HG03064 (cell line): Measurements from ENCODE around the gene ENTR1.

Experiments
- ATAC-seq: cut with Tn5 transposase; IDR thresholded peaks from one replicate; pipeline ENCODE4 v1.9.1; 2021; ENCODE audit warnings: low read depth; ENCODE audit not compliant: unreplicated experiment

Gene ENTR1

DNA sequence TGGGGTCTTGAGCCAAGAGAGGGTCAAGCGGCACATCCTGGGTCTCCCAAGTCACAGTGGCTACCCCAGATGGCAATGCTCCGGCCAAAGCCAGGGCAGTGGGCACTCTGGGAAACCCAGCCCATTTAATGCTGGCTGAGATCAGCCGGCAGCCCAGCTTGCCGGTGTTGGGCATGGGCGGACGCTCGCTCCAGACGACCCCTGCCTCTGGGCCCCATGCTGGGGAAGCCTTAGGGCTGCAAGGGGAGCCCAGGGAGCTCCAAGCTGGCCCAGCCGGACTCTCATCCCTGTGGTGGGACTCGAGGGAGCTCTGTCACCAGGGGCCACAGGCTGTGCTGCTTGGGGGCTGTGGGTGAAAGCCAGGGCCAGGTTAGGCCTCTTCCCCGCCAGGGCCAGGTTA is 31.0 kb downstream of the ENTR1 start:
- no peak for ATAC-seq

DNA sequence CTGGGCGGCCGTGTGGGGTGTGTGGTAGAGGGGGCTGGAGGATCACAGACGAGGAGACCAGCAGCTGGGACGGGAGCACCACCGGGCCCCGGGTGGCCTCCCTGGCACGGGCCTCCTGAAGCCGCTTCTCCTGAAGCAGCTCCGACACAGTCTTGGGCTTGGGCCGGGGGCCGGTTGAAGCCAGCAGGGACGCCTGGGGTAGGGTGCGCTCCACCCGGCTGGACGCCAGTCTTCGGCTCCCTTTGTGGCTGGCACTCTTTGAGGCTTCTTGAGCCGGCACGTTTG is 31.5 kb downstream of the ENTR1 start:
- ATAC-seq, result no peak

DNA sequence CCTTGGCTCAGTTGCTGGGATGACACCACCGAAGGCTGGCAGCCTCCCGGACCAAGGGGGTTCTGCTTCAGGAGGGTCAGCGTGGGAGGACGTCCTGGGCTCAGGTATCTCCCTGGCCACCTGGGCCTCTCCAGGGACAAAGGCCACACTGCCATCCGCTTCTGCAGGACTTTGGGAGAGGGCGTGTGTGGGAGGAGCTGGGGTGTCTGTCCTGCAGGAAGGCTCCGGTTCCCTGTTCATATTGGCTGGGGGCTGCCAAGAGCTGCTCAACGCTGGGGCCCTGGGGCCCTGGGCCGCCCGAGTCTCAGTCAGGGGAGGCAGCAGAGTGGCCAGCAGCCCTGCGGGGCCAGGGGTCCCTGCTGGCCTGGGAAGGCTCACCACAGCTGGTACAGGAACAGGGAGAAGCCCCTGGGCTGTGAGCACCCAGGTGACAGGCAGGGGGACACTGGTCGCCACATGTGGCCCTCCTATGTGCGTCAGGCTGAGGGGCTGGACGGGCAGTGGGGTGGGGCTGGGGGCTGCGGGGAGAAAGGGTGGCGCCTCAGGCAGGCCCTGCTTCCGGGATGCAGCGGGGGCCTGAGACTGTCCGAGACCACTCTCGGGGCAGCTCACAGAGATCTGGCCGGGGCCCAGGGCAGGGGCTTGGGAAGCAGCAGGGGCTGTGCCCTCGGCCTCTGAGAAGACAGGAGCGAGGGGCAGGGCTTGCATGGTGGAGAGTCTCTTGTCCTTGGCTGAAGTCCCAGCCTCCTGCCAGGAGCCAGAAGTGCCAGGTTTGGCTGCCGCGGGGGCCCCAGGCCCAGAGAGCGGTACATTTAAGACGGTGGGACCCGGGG is 32.0 kb downstream of the ENTR1 start:
- ATAC-seq, result no peak

DNA sequence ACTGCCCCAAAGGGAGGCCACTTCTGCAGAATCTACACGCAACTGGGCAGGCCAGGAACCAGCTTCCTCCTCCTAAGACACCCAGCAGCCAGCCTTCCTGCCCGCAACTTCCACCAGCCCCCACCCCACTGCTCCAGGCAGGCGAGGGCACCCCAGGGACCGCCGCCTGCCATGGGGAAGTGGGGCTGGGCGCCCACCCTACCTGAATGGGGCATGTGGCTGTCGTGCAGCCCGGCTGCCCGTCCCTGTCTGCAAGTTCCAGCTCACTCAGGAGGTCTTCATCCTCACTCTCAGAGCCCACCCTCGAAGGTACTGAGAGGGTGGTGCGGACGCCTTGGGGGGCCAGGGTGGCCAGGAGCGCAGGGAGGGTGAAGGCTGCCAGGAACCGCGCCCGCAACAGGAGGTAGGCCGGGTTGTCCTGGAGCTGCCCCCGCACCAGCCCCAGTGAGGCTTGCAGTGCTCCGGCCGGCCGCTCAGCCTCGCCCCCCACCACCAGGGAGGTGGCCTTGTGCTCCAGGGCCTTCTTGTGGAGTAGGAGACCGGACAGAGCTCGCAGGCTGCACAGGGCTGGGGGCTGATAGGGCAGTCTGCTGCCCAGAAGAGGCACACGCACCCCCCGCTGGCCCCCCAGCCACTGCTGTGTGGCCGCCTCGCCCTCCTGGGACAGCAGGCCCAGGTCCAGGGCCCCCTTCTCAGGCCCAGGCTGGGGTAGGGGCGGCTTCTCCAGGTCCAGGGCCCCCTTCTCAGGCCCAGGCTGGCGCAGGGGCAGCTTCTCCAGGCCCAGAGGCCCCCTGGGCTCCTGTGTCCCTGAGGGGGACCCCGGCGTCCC is 32.9 kb downstream of the ENTR1 start:
- no peak for ATAC-seq

DNA sequence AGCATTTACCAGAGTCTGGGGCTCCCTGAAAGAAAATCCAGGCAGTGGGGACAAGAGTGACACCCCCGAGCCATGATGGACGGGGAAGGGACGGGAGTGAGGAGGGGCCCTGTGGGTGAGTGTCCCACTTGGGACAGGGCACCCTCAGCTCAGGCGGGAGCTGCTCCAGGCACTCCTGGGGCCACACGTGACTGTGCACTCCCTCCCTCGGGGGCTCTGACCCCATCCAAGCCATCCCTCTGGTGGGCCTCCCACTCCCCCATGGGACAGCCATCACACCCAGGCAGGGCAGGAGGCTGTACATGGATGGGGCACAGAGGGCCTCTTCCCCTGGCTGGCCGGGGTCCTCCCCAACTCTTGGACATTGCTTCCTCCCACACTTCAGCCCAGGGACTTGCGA is 34.0 kb downstream of the ENTR1 start:
- no peak for ATAC-seq

DNA sequence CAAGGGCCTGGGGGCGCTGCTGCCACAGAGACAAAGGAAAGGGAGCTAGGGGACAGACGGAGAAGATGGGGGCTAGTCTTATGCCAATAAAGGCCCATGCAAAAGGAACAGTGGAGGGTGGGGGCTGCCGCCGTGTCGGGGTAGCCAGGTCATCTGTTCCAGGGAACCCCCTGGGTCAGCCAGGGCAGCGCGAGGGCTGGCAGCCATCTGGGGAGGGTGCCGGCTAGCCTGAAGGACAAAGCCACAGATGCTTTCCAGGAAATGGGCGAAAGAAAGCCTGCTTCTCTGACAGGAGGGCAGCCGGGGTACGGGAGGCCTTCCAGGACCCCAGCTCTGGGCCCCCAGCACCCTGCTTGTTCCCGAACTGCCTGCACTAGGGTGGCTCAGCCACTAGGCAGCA is 35.3 kb downstream of the ENTR1 start:
- no peak for ATAC-seq

DNA sequence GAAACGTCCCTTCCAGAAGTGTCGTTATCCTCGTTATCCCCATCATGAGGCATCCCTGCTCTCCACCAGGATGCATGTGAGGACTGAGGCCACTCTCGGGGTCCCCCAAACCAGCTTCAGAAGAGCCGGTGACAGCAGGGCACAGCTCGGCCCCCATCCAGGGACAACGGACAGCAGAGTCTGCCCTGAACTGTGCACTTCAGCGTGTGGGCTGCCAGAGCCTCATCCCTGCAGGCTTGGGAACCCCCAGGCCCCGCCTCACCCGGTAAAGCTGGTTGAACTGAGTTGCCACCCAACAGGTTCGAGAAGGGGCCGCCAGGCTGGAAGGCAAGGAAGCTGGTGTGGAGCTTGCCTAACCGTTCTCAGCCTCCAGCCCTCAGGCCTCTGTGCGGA is 36.2 kb downstream of the ENTR1 start:
- ATAC-seq, result no peak

DNA sequence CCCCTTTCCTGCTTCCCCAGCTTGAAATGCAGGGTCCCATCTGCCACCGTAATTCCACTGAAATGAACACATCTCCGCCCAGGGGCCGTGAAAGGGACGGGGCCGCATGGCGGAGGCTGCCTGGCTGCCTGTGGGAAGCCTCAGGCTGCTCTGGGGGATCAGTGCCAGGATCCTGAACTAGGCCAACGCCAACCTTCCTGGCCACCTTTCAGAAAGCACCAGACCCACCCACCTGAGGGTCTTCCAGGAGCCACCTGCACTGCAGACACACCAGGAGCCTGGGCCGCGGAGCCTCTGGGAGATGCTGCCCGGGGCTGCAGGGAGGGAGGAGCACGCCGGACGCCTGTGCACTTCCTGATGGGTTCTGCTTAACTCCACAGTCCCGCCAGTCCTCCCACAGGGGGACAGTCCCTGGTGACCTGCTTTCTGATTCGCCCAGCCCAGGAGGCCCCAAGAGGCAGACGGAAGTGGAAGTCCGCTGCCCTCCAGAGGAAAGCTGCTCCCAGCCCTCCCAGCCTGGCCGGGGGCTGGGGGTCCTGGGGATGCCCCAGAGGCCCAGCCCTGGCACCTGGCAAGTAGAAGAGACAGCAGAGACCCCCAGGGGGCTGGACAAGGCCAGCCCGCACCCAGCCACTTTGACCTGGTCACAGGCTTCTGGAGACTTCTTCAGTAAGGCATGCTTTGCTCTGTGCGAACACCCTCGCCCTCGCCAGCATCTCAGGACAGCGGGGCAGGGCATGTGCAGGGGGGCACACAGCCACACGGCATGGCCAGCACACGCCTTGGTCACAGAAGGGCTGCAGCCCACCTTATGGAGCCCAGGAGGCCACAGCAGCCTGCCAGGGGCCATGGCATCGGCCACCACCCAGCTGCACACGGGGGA is 36.9 kb downstream of the ENTR1 start, which contains the start of gene CARD9:
CARD9 (minus strand) TSS at position 370 of the 883 bp plus-strand sequence. CDS start 1,591 bp downstream, outside the sequence.
- no peak for ATAC-seq

DNA sequence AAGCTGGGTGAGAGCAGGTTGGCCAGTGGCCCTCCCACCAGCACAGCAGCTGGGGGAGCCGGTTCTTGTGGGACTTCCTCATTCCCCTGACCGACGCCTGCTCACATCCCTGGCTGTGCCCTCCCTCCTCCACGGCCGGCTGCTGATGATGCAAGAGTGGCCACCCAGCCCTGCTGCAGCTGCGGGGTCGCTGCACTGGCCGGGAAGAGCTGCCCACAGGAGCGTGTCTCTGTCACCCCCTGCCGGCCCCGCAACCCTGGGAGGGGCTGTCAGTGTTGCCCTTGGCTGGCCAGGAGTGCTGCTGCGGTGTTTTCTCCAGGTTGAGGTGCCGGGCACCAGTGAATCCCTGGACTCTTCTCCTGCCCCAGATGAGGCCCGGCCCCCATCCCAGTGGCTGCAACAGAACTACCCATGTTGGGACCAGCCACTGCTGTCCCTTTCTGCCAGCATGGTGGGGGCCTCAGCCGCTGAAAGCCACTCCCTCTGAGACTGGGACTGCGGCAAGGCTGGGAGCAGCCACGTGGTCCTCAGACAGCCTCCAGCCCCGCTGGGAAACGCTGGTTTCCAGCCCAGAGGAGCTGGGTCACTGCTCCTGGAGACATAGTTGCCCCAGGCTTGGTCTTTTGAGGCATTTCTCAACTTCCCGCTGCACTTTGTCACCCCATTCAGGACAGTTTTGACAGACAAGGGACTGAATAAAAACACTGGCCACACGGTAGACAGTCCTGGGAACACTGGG is 37.7 kb downstream of the ENTR1 start:
- no peak for ATAC-seq

DNA sequence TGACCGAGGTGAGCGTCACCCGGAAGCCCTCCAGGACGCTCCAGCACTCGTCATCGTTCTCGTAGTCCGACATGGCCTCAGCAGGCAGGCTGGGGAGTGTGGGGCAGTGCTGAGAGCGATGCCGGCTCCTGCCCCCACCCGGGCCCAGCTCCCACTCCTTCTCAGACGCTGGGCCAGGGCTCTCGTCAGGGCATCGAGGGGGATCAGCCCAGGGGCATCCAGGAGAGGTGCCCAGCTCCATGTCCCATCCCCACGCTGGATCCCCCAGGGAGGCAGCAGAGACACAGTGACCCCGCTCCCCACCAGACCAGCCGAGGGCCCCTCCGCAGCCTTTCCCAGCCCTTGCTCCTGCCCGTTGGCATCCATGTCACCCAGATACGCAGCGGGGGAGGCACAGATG is 38.4 kb downstream of the ENTR1 start:
- no peak for ATAC-seq

DNA sequence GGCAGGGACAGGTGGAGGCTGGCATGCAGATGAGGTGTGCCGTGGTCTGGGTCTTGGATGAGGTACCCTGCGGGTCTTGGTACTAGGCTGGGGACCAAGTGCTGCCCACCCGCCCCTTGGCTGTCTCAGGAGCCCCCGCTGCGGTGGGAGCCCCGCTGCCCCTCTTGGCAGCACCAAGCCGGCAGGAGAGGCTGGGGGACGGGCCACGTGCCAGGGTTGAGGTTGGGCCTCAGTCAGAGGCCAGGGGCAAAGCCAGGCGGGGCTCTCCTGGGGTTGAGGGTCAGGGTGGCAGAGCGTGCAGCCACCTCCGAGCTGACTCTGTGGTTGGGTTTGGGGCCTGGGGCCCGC is 38.9 kb downstream of the ENTR1 start:
- ATAC-seq, result no peak

DNA sequence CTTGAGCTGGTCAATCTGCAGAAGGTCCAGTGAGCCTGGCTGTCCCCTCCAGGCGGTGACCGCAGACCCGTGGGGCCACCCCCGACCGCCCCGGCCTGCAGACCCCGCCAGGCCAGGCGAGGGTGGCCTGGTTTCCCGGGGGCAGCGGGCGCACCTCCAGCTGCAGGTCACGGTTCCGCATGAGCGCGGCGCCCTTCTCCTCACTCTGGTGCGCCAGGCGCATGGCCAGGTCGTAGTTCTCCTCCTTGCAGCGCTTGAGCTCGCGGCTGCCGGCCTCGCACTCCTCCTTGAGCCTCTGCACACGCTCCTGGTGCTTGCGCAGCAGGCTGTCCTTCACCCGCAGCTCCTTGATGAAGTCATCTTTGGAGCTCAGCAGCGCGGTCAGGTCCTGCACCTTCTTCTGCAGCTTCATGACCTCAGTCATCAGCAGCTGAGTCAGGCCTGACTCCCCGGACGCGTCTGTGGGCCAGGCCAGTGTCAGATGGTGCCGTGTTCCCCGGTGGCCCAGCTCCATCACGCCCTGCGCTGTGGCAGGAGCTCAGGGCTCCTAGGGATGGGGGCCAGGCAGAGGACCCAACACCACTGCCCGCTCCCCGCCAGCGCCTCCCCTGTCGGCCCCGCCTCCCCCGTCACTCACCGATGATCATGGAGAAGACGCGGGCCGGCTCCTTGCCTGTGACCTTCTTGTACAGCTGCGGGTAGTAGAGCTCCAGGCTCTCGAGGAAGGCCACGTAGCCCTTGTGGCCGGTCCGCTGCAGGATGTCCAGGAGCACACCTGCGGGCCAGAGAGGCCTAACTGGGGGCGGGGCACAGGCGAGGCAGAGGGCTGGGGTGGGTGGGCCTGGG is 39.5 kb downstream of the ENTR1 start:
- ATAC-seq, result no peak

DNA sequence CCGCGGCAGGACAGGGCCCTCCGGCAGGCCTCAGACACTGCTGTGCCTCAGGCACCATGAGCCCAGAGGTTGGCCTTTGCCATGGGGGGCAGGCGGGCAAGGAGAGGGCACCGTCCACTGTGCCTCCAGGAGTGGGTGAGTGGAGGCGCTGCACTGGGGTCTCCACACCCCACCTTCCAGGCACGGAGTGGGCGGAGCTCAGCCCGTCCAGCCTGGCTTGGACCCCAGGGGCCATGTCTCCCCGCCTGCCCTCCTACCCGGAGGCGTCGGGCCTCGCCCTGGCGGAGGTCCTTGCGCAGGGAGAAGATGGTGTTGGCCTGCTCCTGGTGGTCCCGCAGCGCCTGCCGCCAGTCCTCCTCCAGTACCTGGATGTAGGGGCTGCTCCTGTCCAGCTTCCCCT is 40.4 kb downstream of the ENTR1 start:
- no peak for ATAC-seq

DNA sequence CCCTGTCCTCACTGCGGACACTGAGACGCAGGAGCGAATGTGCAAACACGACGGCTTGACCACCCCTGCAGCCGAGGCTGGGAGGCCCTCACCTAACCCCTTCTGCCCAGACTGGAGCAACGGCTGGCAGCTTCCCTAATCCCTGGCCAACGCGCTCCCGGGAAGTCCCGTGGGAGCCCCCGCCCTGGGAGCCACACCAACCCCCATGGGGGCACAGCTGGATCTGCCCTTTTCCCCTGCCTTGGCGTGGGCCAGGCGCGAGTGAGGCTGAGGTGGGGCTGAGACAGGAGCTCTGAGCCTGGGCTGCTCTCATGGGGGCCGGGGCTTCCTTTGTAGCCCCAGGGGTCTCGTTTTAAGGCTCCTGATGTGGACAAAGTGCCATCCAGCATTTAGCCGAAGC is 42.2 kb downstream of the ENTR1 start:
- no peak for ATAC-seq

DNA sequence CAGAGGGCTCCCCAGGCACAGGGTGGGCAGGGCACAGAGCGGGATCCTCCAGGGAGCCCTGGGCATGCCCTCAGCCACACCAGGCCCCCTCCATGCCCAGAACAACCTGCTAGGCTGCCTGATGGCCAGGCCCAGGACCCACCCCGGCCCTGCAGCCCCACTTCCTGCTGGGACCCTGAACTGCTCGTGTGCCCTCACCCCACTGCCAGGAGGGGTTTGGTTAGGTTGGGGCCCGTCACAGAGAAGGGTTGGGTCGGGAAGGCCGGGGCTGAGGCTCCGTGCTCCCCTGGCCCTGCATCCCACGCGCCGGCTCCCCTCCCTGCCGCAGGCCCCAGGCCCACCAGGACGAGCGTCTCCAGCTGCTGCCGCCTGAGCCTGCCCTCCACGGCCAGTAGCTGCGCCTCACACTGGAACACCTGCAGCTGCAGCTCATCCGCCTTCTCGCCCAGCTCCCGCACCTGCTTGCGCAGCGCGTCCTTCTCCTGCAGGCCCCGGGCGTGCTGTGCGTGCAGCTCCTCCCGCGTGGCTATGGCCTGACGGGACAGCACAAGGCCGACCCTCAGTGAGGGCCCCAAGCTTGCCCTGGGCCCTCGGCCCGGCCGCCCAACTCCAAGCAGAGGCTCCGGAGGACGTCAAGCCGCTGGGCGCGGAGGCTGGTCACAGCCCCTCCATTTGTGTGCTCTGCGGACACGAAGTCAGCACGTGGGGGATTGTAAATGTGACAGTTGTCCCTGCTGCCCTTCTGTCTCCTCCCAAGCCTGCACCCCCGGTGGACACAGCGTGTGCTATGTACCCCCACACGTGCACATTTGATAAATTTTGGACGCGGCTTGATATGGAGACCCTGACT is 42.9 kb downstream of the ENTR1 start:
- no peak for ATAC-seq

DNA sequence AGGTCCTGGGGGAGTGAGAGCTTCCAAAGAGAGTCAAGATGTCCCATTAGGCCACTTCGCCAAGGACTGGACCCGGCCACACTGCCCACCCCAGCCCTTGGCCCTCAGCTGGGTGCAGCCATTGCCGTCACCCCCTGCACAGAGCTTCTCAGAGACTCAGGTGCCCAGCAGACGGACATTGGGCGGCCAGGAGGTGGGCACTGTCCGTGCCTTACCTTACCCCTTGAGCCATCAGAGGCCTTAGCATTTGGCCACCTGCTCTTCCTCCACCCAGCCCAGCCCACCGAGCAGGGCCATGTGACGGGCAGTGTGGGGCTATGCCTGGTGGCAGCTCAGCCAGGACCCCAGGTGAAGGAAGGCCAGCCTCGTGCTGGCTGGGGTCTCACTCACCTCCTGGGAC is 43.6 kb downstream of the ENTR1 start:
- ATAC-seq, result no peak

DNA sequence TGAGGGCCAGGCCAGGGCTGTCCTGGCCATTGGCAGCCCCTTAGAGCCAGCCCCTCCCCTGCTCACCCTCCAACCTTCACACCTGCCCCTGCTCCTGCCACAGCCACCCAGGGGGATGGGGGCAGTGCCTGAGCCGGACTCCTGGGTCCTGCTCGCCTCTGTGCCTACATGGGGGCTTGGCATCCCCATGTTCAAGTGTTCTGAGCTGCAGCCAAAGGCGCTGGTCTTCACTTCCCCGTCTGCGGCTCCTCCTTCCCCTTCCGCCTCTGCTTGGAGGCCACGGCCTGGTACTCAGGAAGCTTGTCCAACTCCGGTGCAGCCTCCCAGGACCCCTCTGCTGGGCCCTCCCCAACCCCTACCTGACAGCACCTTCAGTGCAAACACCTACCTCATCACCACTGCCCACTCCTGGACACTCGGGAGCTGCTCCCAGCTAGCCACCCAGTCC is 44.6 kb downstream of the ENTR1 start:
- ATAC-seq, result no peak

DNA sequence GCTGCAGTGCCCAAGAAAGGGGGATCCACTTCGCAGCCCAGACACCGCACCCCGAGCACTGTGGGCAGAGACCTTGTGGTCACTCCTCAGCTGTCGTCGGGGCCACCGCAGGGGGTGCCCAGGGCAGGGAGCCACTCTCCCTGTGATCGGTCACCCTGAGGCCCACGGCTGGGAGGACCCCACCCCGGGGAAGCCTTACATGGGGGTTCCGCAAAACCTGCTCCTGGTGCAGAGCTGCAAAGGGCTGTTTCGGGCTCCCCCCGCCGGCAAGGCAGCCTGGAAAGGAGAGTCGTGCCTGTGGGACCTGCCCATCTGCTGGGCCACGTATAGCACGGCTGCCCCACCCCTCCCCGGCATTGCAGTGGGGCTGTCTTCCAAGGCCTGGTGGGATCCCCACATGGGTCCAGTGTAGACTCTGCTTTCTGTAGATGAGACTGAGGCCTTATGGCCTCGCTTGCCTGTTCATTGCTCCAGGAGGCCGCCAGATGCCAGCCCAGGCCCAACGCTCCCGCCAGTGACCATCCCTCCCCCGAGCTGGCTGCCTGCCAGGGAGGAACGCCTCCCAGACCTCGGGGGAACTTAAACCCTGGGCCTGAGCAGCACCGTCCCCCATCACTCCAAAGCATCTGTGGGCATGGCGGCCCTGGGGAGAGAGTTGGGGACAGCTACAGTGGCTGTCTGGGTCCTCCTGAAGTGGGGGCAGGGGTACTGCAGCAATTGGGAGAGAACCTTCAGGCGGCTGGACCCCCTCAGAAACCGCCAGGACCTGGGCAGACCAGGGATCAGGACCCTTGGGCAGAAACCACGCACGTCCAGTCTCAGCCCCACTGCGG is 45.3 kb downstream of the ENTR1 start:
- no peak for ATAC-seq
